GM21619 (cell line): ENCODE measurements around the gene MAST2.
"Not testable (repeated sequence)": the region's sequence is repeated elsewhere in the genome, so short reads cannot be mapped to it uniquely, and the experiment has no call there.

ENCODE experiments used
- ATAC-seq: cut with Tn5 transposase; IDR thresholded peaks from one replicate; pipeline ENCODE4 v1.9.1; 2021; ENCODE audit not compliant: unreplicated experiment

The MAST2 gene

GRCh38 chr1:45930258-45931150 lies 127.1 kb downstream of the MAST2 start:
- no peak for ATAC-seq

GRCh38 chr1:45932205-45932604 lies 128.8 kb downstream of the MAST2 start:
- ATAC-seq: not testable (repeated sequence)

- ATAC-seq: peak; percentile 54
Measured at GRCh38 chr1:45934947-45935346, 131.5 kb downstream of the MAST2 start.

- no peak for ATAC-seq
Measured at GRCh38 chr1:45938029-45938428, 134.6 kb downstream of the MAST2 start.

- ATAC-seq: no peak
Measured at GRCh38 chr1:45942411-45942810, 139.0 kb downstream of the MAST2 start.

- ATAC-seq: no peak
Measured at GRCh38 chr1:45943185-45943584, 139.8 kb downstream of the MAST2 start.

GRCh38 chr1:45945426-45945825 lies 142.0 kb downstream of the MAST2 start:
- ATAC-seq: no peak

- not testable (repeated sequence) for ATAC-seq
Measured at GRCh38 chr1:45949462-45949861, 146.1 kb downstream of the MAST2 start.

- ATAC-seq: no peak
Measured at GRCh38 chr1:45952072-45952471, 148.7 kb downstream of the MAST2 start.

GRCh38 chr1:45953934-45954847 lies 150.8 kb downstream of the MAST2 start:
- ATAC-seq: no peak

GRCh38 chr1:45957684-45958083 lies 154.3 kb downstream of the MAST2 start:
- ATAC-seq: no peak

GRCh38 chr1:45958317-45958716 lies 154.9 kb downstream of the MAST2 start:
- ATAC-seq: no peak

- no peak for ATAC-seq
Measured at GRCh38 chr1:45960930-45961715, 157.7 kb downstream of the MAST2 start.

- not testable (repeated sequence) for ATAC-seq
Measured at GRCh38 chr1:45961936-45962335, 158.5 kb downstream of the MAST2 start.

GRCh38 chr1:45968941-45969666 lies 165.7 kb downstream of the MAST2 start:
- no peak for ATAC-seq

- ATAC-seq: no peak
Measured at GRCh38 chr1:45969866-45970265, 166.5 kb downstream of the MAST2 start.

- ATAC-seq: no peak
Measured at GRCh38 chr1:45971335-45971734, 167.9 kb downstream of the MAST2 start.

- no peak for ATAC-seq
Measured at GRCh38 chr1:45971922-45972531, 168.6 kb downstream of the MAST2 start.

GRCh38 chr1:45972621-45973020 lies 169.2 kb downstream of the MAST2 start:
- no peak for ATAC-seq

- ATAC-seq: no peak
Measured at GRCh38 chr1:45973121-45973520, 169.7 kb downstream of the MAST2 start.
